Effector memory CD4-positive, alpha-beta T cell (primary cell): Measurements from ENCODE around the gene PAWR.

Experiments
- DNase-seq, 3 donors: peaks; one replicate each; pipeline ENCODE4 v3.0.0-alpha.2; 2020
- H3K27ac ChIP-seq: 2 replicates; pipeline ENCODE4 v1.7.0; 2013; ENCODE audit warnings: mild to moderate bottlenecking, low read length, moderate library complexity; ENCODE audit not compliant: insufficient read depth, poor library complexity, severe bottlenecking
- H3K27me3 ChIP-seq: replicated peaks from 2 replicates; pipeline ENCODE4 v1.7.0; 2013; ENCODE audit warnings: mild to moderate bottlenecking, low read length; ENCODE audit not compliant: insufficient read depth, control insufficient read depth, poor library complexity, severe bottlenecking
- H3K36me3 ChIP-seq: 2 replicates; pipeline ENCODE4 v1.7.0; 2013; ENCODE audit warnings: mild to moderate bottlenecking, low read length, moderate library complexity; ENCODE audit not compliant: control insufficient read depth, insufficient read depth
- H3K4me1 ChIP-seq: 2 replicates; pipeline ENCODE4 v1.7.0; 2013; ENCODE audit warnings: low read length, mild to moderate bottlenecking; ENCODE audit not compliant: control insufficient read depth, insufficient read depth, poor library complexity, severe bottlenecking
- H3K4me3 ChIP-seq: 2 replicates; pipeline ENCODE4 v1.7.0; 2013; ENCODE audit warnings: low read length, low read depth, mild to moderate bottlenecking; ENCODE audit not compliant: insufficient read depth, poor library complexity, severe bottlenecking
- H3K9me3 ChIP-seq: 2 replicates; pipeline ENCODE4 v1.7.0; 2013; ENCODE audit warnings: mild to moderate bottlenecking, low read length, moderate library complexity; ENCODE audit not compliant: control insufficient read depth
- total RNA-seq, 3 donors: gene quantifications; one replicate each; lab custom pipeline; 2026; lab: John Stamatoyannopoulos, UW

The PAWR gene, protein sequence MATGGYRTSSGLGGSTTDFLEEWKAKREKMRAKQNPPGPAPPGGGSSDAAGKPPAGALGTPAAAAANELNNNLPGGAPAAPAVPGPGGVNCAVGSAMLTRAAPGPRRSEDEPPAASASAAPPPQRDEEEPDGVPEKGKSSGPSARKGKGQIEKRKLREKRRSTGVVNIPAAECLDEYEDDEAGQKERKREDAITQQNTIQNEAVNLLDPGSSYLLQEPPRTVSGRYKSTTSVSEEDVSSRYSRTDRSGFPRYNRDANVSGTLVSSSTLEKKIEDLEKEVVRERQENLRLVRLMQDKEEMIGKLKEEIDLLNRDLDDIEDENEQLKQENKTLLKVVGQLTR
- 0.44 to 3.8 (median 2.5) reads per million in 3 donors for total RNA-seq

DNA sequence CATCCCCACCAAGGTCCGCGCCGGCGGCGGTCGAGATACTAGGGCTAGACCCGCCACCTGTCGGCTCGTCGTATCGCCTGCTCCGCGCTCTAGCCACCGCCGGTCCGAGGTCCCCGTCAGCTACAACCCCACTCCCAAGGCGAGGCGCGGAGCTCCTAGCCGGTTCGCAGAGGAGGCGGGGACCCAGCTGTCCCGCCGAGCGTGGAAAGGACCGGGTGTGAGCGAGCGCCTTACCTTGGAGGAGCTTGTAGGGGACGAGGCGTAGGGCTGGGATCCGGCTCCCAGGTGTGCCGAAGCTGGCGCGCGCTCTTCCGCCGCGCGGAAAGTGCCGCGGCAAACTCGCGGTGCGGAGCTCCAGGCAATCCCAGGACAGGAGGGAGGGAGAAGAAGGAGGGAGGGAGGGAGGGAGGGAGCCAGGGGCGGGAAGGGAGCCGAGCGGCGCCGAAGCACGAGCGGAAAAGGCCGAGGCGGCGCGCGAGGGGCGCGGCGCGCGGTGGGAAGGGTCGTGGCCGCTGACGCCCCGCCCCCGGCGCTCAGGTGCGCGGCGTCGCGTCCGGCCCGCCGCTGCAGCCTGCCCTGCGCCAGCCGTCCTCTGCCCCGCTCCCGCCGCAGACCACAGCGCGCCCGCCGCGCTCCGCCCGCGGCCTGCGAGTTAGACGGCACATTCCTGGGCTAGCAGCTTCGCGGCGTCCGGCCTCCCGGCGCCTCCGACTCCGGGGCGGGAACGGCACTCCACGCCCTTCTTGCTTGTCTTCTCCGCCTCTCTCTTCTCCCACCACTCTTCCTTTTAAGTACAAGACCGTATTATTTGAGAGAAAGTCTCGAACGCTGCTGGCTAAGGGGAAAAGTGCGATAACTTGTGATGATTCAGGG lies at the start of gene PAWR:
TSS of gene PAWR (minus strand) at position 327 of the 873 bp plus-strand sequence. CDS start 720 bp downstream, outside the sequence.
- no peak within 1 kb of the TSS for H3K27ac ChIP-seq
- no peak for DNase-seq
- peaks cover 19% of the 10 kb centered on the region for H3K27me3 ChIP-seq
- H3K9me3 ChIP-seq: no peaks in the 10 kb centered on the region
- no peaks in the 10 kb centered on the region for H3K4me1 ChIP-seq
- no peaks in the 10 kb centered on the region for H3K36me3 ChIP-seq
- peak within 1 kb of the TSS; percentile 71 for H3K4me3 ChIP-seq

DNA sequence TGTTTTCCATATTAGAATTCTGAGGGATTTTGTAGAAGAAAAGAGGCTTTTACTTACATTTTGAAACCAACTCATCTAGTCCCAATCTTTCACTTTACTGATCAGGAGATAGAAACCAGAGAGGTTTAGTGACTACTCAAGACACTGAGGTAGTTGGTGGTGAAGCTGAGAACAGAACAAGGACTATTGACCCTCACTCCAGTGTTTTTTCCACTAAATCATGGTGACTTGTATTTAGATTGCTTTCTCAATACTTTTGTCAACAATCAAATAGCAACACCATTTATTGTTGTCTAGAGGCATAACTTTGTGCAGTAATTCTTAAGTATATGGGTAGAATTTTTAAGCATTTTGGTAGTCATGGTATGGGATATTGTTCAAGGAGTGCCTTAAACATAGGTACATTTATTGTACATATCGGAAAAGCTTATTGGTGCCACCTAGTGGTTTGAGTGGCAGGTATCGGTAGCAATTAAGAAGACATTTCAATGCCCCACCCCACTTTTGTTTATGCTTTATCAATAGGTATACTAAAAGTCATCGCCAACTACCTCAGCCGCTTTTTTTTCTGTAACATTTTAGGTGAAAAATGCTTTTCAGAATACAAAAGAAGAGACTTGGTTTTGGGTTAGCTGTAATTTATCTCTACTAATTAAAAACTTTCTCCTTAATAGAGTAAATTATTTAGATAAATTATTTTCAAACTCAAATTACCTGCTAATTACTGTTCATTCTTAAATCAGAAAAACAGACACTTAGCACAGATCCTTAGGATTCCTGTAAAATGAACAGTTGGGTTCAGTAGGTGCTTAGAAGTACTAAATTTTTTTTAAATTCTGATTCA lies 47.3 kb upstream of the PAWR start:
- DNase-seq: no peak
- no peaks in the 10 kb centered on the region for H3K9me3 ChIP-seq
- no peaks in the 10 kb centered on the region for H3K36me3 ChIP-seq
- H3K27me3 ChIP-seq: no peaks in the 10 kb centered on the region
- H3K27ac ChIP-seq: no peak overlapping the region
- H3K4me1 ChIP-seq: no peaks in the 10 kb centered on the region
- H3K4me3 ChIP-seq: no peak overlapping the region

DNA sequence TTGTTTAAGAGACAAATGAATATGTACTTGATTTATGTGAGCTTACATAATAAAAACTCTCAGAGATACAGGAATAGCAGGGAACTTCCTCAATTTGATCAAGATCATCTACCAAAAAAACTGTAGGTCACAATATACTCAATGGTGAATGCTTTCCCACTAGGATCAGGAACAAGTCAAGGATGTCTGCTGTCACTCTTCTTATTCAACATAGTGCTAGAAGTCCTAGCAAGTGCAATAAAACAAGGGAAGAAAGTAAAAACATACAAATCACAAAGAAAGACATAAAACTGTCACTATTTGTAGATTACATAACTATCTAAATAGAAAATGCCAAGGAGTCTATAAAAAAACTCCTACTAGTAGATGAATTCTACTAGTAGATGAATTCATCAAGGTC lies 41.9 kb upstream of the PAWR start:
- H3K9me3 ChIP-seq: no peaks in the 10 kb centered on the region
- H3K36me3 ChIP-seq: no peaks in the 10 kb centered on the region
- no peaks in the 10 kb centered on the region for H3K4me1 ChIP-seq
- no peak overlapping the region for H3K4me3 ChIP-seq
- no peaks in the 10 kb centered on the region for H3K27me3 ChIP-seq
- no peak for DNase-seq
- H3K27ac ChIP-seq: no peak overlapping the region

DNA sequence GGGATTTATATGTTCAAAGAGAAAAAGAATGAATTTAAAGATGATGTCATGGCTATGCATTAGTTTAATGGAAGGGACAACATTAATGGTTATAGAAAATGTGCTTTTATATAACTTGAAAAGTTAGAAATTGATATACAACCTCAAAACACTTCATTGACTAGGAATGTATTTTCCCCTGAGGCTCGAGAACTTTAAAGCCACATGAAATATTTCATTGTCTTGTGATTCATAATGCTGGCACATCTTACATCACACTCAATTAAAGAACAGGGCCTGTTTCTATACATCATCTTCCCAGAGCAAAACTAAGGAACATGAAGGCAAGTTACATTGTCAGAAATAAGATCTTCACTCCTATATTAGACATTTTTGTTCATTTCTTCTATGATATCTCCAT lies 35.2 kb upstream of the PAWR start:
- Histone ChIP-seq H3K9me3 (no peaks in the 10 kb centered on the region), H3K27me3 (no peaks in the 10 kb centered on the region), H3K4me1 (no peaks in the 10 kb centered on the region), H3K4me3 (no peak overlapping the region), H3K36me3 (no peaks in the 10 kb centered on the region), H3K27ac (no peak overlapping the region)
- no peak for DNase-seq

DNA sequence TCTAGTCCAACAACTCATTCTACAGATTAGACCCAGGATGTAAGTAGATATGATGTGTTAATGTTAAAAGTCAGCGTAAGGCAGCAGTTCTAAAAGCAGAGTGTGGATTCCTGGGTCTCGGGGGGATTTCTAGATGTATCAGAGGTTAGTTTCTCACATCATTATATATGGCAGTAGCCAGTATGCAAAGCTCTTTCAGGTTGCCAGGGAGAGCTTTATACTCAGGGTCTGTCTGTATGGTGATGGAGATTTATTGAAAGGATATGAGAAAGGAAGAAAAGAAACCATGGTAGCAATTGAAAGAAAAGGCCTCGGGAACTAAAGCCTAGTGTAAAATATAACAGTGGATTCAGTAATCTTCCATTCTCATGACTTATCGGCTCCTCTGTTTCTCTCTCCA lies 26.2 kb upstream of the PAWR start:
- H3K4me1 ChIP-seq: no peaks in the 10 kb centered on the region
- DNase-seq: no peak
- H3K9me3 ChIP-seq: no peaks in the 10 kb centered on the region
- H3K36me3 ChIP-seq: no peaks in the 10 kb centered on the region
- H3K27ac ChIP-seq: no peak overlapping the region
- H3K4me3 ChIP-seq: no peak overlapping the region
- no peaks in the 10 kb centered on the region for H3K27me3 ChIP-seq

DNA sequence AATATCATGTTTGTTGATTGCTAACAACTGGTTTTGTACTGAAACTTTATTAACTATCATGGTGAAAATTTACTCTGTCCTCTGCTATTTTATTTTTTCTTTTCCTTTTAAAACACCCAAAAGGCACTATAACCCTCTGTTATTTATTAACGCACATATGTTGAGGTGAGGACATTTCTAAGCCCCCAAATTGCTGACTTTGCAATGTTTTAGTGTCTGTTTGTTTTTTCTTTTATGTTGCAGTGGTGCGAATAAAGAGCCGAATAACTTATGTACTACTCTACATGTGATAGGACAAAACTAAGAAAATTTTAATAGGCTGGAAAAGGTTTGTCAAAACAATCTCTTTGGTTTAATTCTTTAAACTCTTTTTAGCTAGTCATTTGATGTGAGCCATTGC lies 24.5 kb upstream of the PAWR start:
- H3K4me3 ChIP-seq: no peak overlapping the region
- DNase-seq: no peak

DNA sequence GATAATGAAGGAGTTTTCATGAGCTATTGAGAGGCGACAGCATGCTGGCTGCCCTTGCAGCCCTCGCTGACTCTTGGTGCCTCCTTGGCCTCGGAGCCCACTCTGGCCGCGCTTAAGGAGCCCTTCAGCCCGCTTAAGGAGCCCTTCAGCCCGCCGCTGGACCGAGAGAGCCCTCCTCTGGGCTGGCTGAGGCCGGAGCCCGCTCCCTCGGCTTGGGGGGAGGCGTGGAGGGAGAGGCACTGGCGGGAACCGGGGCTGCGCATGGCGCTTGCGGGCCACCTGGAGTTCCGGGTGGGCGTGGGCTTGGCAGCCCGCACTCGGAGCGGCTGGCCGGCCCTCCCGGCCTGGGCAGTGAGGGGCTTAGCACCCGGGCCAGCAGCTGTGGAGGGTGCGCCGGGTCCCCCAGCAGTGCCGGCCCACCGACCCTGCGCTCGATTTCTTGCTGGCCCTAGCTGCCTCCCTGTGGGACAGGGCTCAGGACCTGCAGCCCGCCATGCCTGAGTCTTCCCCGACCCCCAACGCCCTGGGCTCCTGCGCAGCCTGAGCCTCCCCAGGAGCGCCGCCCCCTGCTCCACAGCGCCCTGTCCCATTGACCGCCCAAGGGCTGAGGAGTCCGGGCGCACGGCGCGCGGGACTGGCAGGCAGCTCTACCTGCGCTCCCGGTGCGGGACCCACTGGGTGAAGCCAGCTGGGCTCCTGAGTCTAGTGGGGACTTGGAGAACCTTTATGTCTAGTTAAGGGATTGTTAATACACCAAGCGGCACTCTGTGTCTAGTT lies 20.1 kb upstream of the PAWR start:
- Histone ChIP-seq H3K9me3 (no peaks in the 10 kb centered on the region), H3K4me3 (no peak overlapping the region), H3K27ac (no peak overlapping the region), H3K36me3 (no peaks in the 10 kb centered on the region), H3K27me3 (no peaks in the 10 kb centered on the region), H3K4me1 (no peaks in the 10 kb centered on the region)
- no peak for DNase-seq

More for the DNA sequence above, 24.5 kb upstream of the PAWR start:
- Histone ChIP-seq H3K27ac (no peak overlapping the region), H3K4me1 (no peaks in the 10 kb centered on the region), H3K9me3 (no peaks in the 10 kb centered on the region), H3K36me3 (no peaks in the 10 kb centered on the region), H3K27me3 (no peaks in the 10 kb centered on the region)

DNA sequence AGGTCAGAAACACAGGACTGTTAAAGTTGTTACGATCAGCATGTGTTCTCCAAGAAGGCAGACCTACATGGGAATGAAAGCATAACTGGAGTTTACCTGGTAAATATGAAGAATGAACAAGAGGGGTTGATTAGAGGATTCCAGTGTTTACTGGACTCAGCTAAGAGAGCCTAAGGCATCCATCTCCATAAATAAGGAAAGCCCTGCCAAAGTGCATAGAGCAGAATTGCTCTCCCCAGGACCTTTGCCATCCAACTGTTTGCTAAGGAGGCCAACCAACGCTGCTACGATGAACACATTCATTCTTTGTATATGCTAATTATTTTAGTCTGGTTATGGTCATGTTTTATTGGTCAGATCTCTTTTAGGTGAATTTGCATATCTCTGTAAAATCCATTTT lies 17.1 kb upstream of the PAWR start:
- no peak for DNase-seq
- no peaks in the 10 kb centered on the region for H3K27me3 ChIP-seq
- no peaks in the 10 kb centered on the region for H3K36me3 ChIP-seq
- no peak overlapping the region for H3K4me3 ChIP-seq
- no peak overlapping the region for H3K27ac ChIP-seq
- H3K9me3 ChIP-seq: no peaks in the 10 kb centered on the region
- no peaks in the 10 kb centered on the region for H3K4me1 ChIP-seq

DNA sequence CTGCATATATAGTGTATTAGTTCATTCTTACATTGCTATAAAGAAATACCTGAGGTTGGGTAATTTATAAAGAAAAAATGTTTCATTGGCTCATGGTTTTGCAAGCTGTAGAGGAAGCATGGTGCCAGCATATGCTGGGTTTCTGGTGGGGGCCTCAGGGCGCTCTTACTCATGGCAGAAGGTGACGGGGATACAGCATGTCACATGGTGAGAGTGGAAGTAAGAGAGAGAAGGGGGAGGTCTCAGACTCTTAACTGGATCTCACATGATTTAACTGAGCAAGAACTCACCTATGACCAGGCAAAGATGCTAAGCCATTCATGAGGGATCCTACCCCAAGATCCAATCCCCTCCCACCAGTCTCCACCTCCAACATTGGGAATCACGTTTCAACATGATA lies 15.9 kb upstream of the PAWR start:
- Histone ChIP-seq H3K27me3 (no peaks in the 10 kb centered on the region), H3K27ac (no peak overlapping the region), H3K4me3 (no peak overlapping the region), H3K4me1 (no peaks in the 10 kb centered on the region), H3K36me3 (no peaks in the 10 kb centered on the region), H3K9me3 (no peaks in the 10 kb centered on the region)
- no peak for DNase-seq
